Activated CD8-positive, alpha-beta T cell treated with anti-CD3 and anti-CD28 coated beads, Interleukin-2, amount 10 ng/mL, durations not matched to agents 7 days and 5 days (primary cell): ENCODE results near the gene FBXO28. TPM values are rescaled to one million over a fixed set of nuclear protein-coding genes. Genes with fewer than 3 reads are reported as not detected.

Experiments used
- ATAC-seq: fragments of 150-1000 bp; cut with Tn5 transposase; one replicate; pipeline ENCODE4 v1.10.0; 2021; ENCODE audit warnings: moderate library complexity
- CTCF ChIA-PET: fragments of 350-600 bp; sonication (Branson Sonifier 250); formaldehyde crosslinking; loops from one replicate; lab custom pipeline; 2021; ENCODE audit warnings: antibody characterized with exemption; lab: Charles Lee
- POLR2A ChIA-PET: fragments of 350-600 bp; sonication (Branson Sonifier 250); formaldehyde crosslinking; loops from one replicate; lab custom pipeline; 2021; ENCODE audit warnings: antibody characterized with exemption; lab: Charles Lee
- DNase-seq: peaks from one replicate; pipeline ENCODE4 v3.0.0-alpha.2; 2020
- H3K27ac Mint-ChIP-seq: one replicate; pipeline ENCODE4 v1.8.0; 2021; ENCODE audit warnings: mild to moderate bottlenecking, mixed read lengths
- H3K27me3 Mint-ChIP-seq: one replicate; pipeline ENCODE4 v1.8.0; 2021; ENCODE audit warnings: low read depth, mixed read lengths
- H3K36me3 Mint-ChIP-seq: one replicate; pipeline ENCODE4 v1.8.0; 2021; ENCODE audit warnings: low read depth, mixed read lengths
- H3K4me1 Mint-ChIP-seq: one replicate; pipeline ENCODE4 v1.8.0; 2021; ENCODE audit warnings: low read depth, mixed read lengths
- H3K4me3 Mint-ChIP-seq: one replicate; pipeline ENCODE4 v1.8.0; 2021; ENCODE audit warnings: mild to moderate bottlenecking, mixed read lengths
- H3K9me3 Mint-ChIP-seq: one replicate; pipeline ENCODE4 v1.8.0; 2022; ENCODE audit warnings: mixed read lengths; ENCODE audit not compliant: insufficient read depth
- total RNA-seq, 2 experiments: library from RNA; stranded (reverse); gene quantifications; one replicate each; pipeline ENCODE4 v1.2.3, GENCODE V29; 2021

Gene FBXO28
- total RNA-seq, 2 experiments from 2014 or later, result 26.4 to 28.4 TPM

GRCh38 chr1:224177356-224177999 lies 63.6 kb downstream of the FBXO28 start:
- POLR2A ChIA-PET, result no interaction called here
- ATAC-seq (no peak), DNase-seq (no peak)
- Mint-ChIP-seq H3K27me3 (peaks cover 3% of the 10 kb centered on the region), H3K27ac (no peak overlapping the region), H3K4me1 (peaks cover 26% of the 10 kb centered on the region), H3K36me3 (peaks cover 3% of the 10 kb centered on the region), H3K9me3 (no peaks in the 10 kb centered on the region), H3K4me3 (no peak overlapping the region)
- CTCF ChIA-PET, result interaction anchor here (3.0 kb wide), 1 partner anchor 8 kb away, joined by 11 read pairs; no protein-coding TSS in a partner anchor

- Mint-ChIP-seq H3K36me3 (peaks cover 4% of the 10 kb centered on the region), H3K9me3 (no peaks in the 10 kb centered on the region), H3K27ac (no peak overlapping the region), H3K27me3 (peaks cover 3% of the 10 kb centered on the region), H3K4me1 (peaks cover 27% of the 10 kb centered on the region), H3K4me3 (no peak overlapping the region)
- DNase-seq, result no peak
- CTCF ChIA-PET, result interaction anchor here (0.7 to 3.0 kb wide), 3 partner anchors 8 to 63 kb away, joined by 3 to 11 read pairs (median 3); no protein-coding TSS in a partner anchor
- ATAC-seq, result no peak
- POLR2A ChIA-PET, result no interaction called here
Observed at GRCh38 chr1:224178894-224179293, 65.0 kb downstream of the FBXO28 start.

- POLR2A ChIA-PET, result interaction anchor here (0.6 to 2.1 kb wide), 2 partner anchors 58 to 149 kb away, joined by 3 to 9 read pairs; partner anchors contain the start of gene NVL
- H3K27me3 Mint-ChIP-seq, result no peaks in the 10 kb centered on the region
- peak overlapping the region; percentile 90 for H3K27ac Mint-ChIP-seq
- no peak for DNase-seq
- peaks cover 35% of the 10 kb centered on the region for H3K4me1 Mint-ChIP-seq
- no peak for ATAC-seq
- CTCF ChIA-PET, result interaction anchor here (1.5 to 2.6 kb wide), 2 partner anchors 8 to 11 kb away, joined by 4 to 13 read pairs; no protein-coding TSS in a partner anchor
- H3K4me3 Mint-ChIP-seq, result no peak overlapping the region
- no peaks in the 10 kb centered on the region for H3K9me3 Mint-ChIP-seq
- peaks cover 23% of the 10 kb centered on the region for H3K36me3 Mint-ChIP-seq
Observed at GRCh38 chr1:224180783-224181452, 67.0 kb downstream of the FBXO28 start.

- Mint-ChIP-seq H3K4me3 (peak overlapping the region; percentile 84), H3K27ac (peak overlapping the region; percentile 90), H3K36me3 (peaks cover 25% of the 10 kb centered on the region), H3K9me3 (no peaks in the 10 kb centered on the region), H3K27me3 (no peaks in the 10 kb centered on the region), H3K4me1 (peaks cover 38% of the 10 kb centered on the region)
- no peak for DNase-seq
- POLR2A ChIA-PET, result interaction anchor here (1.5 to 2.1 kb wide), 4 partner anchors 8 to 149 kb away, joined by 3 to 9 read pairs (median 8); partner anchors contain the start of gene NVL
- ATAC-seq, result no peak
- CTCF ChIA-PET, result interaction anchor here (1.5 to 2.6 kb wide), 2 partner anchors 9 to 12 kb away, joined by 4 to 13 read pairs; no protein-coding TSS in a partner anchor
Observed at GRCh38 chr1:224181453-224181810, 67.5 kb downstream of the FBXO28 start.

DNA sequence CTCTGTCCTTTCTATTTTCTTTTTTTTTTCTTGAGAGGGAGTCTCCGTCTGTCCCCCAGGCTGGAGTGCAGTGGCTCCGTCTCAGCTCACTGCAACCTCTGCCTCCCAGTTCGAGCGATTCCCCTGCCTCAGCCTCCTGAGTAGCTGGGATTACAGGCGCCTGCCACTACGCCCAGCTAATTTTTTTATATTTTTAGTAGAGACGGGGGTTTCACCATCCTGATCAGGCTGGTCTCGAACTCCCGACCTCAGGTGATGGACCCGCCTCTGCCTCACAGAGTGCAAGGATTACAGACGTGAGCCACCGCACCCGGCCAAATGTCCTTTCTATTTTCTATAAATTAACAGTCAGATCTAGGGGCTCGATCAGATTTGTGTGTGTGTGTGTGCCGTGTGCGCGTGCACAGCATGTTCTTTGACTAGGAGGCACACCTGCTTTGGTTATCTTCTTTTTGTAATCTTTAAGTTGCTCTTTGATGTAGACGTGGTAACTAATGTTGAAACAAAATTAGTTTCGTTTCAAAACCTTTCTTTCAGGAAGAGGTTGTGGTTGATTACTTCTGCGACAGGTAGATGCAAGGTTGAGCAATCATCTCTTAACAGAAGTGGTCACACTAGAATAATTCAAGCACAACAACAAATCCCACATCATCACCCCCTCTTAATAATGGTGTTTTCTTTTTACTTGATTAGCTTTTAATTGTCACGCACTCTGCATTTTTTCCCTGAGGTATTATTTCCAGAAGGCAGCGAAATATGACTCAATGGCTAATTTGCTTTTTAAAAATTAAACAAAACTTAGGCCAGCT lies 68.3 kb downstream of the FBXO28 start:
- POLR2A ChIA-PET, result interaction anchor here (0.6 to 2.1 kb wide), 14 partner anchors 9 to 337 kb away, joined by 3 to 13 read pairs (median 4); partner anchors contain the start of genes FBXO28, NVL and TP53BP2
- peak; percentile 49 for ATAC-seq
- H3K27me3 Mint-ChIP-seq, result no peaks in the 10 kb centered on the region
- peak overlapping the region; percentile 90 for H3K27ac Mint-ChIP-seq
- H3K4me1 Mint-ChIP-seq, result peaks cover 44% of the 10 kb centered on the region
- peaks cover 31% of the 10 kb centered on the region for H3K36me3 Mint-ChIP-seq
- H3K9me3 Mint-ChIP-seq, result no peaks in the 10 kb centered on the region
- CTCF ChIA-PET, result interaction anchor here (0.7 to 2.6 kb wide), 5 partner anchors 9 to 66 kb away, joined by 3 to 13 read pairs (median 4); no protein-coding TSS in a partner anchor
- peak overlapping the region; percentile 84 for H3K4me3 Mint-ChIP-seq
- DNase-seq, result peak; percentile 64

DNA sequence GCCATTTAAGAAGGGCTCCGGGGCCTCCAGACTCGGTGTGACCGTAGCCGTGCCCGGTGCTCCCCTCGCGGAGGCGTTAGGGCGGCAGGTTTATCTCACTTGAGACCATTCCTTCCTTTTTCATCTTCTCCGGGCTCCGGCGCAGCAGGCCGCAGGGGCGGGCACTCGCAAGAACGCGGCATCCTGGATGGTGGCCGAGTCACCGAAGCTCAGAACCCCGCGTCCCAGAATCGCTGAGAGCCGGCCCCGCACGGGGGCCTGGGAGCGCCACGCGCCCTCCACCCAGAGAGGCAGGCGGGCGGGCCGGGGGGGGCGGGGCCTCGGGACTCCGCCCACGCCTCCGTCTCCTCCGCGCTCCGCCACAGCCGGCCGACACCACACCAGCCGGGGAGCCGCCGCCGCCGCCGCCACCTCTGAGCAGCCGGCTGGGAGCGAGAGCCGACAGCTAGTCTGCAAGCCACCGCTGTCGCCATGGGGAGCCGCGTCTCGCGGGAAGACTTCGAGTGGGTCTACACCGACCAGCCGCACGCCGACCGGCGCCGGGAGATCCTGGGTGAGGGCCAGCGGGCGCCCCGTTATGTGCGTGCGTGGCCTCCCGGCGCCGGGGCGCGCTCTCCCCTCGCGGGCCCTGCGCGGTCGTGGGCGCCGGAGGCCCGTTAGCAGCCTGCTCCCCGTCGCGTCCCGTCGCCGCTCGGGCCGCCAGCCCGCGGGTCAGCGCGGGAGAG lies 69.1 kb downstream of the FBXO28 start, which contains the start of gene DEGS1:
TSS of gene DEGS1 (plus strand) at position 375 of the 725 bp plus-strand sequence. CDS start at position 472, 97 bp downstream.
- CTCF ChIA-PET, result interaction anchor here (0.7 to 2.6 kb wide), 4 partner anchors 9 to 66 kb away, joined by 3 to 13 read pairs (median 4); no protein-coding TSS in a partner anchor
- H3K4me3 Mint-ChIP-seq, result peak within 1 kb of the TSS; percentile 91
- peaks cover 49% of the 10 kb centered on the region for H3K4me1 Mint-ChIP-seq

DNA sequence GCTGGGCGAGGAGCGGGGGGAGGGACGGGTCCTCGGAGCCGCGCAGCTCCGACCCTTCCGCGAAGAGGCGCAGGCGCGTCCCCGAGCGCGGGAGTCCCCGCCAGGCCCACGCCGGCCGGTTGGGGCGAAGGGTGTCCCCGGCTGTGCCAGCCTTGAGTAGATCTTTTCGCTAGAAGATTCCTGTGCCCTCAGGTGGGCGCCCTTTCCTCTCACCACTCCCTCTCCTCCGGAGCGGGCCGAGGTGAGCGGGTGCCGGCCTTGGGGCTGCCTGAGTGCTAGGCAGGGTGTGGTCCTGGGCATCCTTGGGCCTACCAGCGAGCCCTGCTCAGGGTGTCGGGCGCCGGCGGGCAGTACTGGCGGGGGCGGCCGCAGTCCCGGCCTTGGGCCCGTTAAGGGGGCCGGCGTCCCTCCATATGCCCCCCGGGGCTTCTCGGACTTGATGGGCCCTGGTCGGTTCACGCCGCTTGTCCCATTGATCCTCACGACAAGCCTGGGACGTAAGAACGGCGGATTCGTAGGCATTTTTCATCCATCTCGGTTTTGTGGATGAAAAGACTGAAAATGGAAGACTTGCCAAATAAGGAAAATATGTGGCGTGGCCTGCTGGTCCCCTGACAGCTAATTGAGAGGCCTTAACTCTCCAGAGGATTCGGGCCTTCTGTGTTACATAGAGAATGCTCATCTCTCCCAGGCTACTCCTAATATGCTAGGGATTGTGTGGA lies 69.8 kb downstream of the FBXO28 start:
- peaks cover 55% of the 10 kb centered on the region for H3K4me1 Mint-ChIP-seq
- CTCF ChIA-PET, result interaction anchor here (1.3 to 1.4 kb wide), 2 partner anchors 14 to 67 kb away, joined by 3 to 4 read pairs; no protein-coding TSS in a partner anchor
- H3K36me3 Mint-ChIP-seq, result peaks cover 41% of the 10 kb centered on the region

More for the DNA sequence above, 69.1 kb downstream of the FBXO28 start, which contains the start of gene DEGS1:
- POLR2A ChIA-PET, result interaction anchor here (0.6 to 2.1 kb wide), 15 partner anchors 8 to 338 kb away, joined by 3 to 13 read pairs (median 4); partner anchors contain the start of genes FBXO28, NVL and TP53BP2
- no peaks in the 10 kb centered on the region for H3K27me3 Mint-ChIP-seq
- H3K36me3 Mint-ChIP-seq, result peaks cover 35% of the 10 kb centered on the region
- peak; percentile 85 for ATAC-seq
- peak; percentile 87 for DNase-seq
- peak within 1 kb of the TSS; percentile 90 for H3K27ac Mint-ChIP-seq
- no peaks in the 10 kb centered on the region for H3K9me3 Mint-ChIP-seq

GRCh38 chr1:224185208-224185607 lies 71.3 kb downstream of the FBXO28 start:
- Mint-ChIP-seq H3K27me3 (no peaks in the 10 kb centered on the region), H3K4me3 (peak overlapping the region; percentile 91), H3K9me3 (peaks cover 6% of the 10 kb centered on the region), H3K4me1 (peaks cover 61% of the 10 kb centered on the region), H3K27ac (peak overlapping the region; percentile 85), H3K36me3 (peaks cover 52% of the 10 kb centered on the region)
- no peak for DNase-seq
- ChIA-PET CTCF (interaction anchor here (1.3 kb wide), 1 partner anchor 15 kb away, joined by 3 read pairs; no protein-coding TSS in a partner anchor), POLR2A (no interaction called here)
- no peak for ATAC-seq

More for the DNA sequence above, 69.8 kb downstream of the FBXO28 start:
- DNase-seq (peak; percentile 55), ATAC-seq (peak; percentile 52)
- POLR2A ChIA-PET, result interaction anchor here (1.1 to 1.6 kb wide), 4 partner anchors 14 to 67 kb away, joined by 3 to 13 read pairs (median 4); no protein-coding TSS in a partner anchor
- H3K9me3 Mint-ChIP-seq, result peaks cover 5% of the 10 kb centered on the region
- H3K27ac Mint-ChIP-seq, result peak overlapping the region; percentile 89
- H3K4me3 Mint-ChIP-seq, result peak overlapping the region; percentile 91
- H3K27me3 Mint-ChIP-seq, result no peaks in the 10 kb centered on the region

DNA sequence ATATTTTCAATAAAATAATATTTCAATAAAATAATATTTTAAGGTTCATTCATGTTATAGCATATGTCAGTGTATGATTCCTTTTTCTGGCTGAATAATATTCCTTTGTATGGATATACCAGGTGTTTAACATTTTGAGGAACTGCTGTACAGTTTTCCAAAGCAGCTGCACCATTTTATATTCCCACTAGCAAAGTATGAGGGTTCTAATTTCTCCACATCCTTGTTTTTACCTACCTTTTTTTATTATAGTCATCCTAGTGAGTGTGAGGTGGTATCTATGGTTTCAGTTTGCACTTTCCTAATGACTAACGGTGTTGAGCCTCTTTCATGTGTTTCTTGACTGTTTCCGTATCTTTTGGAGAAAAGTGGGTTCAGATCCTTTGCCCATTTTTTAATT lies 74.4 kb downstream of the FBXO28 start:
- DNase-seq, result no peak
- ATAC-seq, result no peak
- H3K4me1 Mint-ChIP-seq, result peaks cover 49% of the 10 kb centered on the region
- ChIA-PET CTCF (interaction anchor here (1.9 kb wide), 1 partner anchor 19 kb away, joined by 7 read pairs; no protein-coding TSS in a partner anchor), POLR2A (no interaction called here)
- H3K4me3 Mint-ChIP-seq, result peak overlapping the region; percentile 24
- no peaks in the 10 kb centered on the region for H3K27me3 Mint-ChIP-seq
- H3K36me3 Mint-ChIP-seq, result peaks cover 66% of the 10 kb centered on the region
- H3K27ac Mint-ChIP-seq, result peak overlapping the region; percentile 60
- peaks cover 6% of the 10 kb centered on the region for H3K9me3 Mint-ChIP-seq

GRCh38 chr1:224189561-224189960 lies 75.7 kb downstream of the FBXO28 start:
- ChIA-PET CTCF (no interaction called here), POLR2A (no interaction called here)
- Mint-ChIP-seq H3K36me3 (peaks cover 68% of the 10 kb centered on the region), H3K27me3 (no peaks in the 10 kb centered on the region), H3K4me3 (no peak overlapping the region), H3K4me1 (peaks cover 46% of the 10 kb centered on the region), H3K27ac (no peak overlapping the region), H3K9me3 (peaks cover 6% of the 10 kb centered on the region)
- DNase-seq (no peak), ATAC-seq (no peak)
